Measurements from ENCODE around the gene TNFRSF14.

TNFRSF14 gene

GRCh38 chr1:2594641-2595131, 38.5 kb downstream of the TNFRSF14 start:
- no peaks in the 10 kb centered on the region for H3K4me1 ChIP-seq (ENCODE audit: control insufficient read depth, low read length)
- H3K9me3 ChIP-seq (ENCODE audit: control insufficient read depth, insufficient read depth, low read length) = no peaks in the 10 kb centered on the region
- no peaks in the 10 kb centered on the region for H3K27me3 ChIP-seq (ENCODE audit: control insufficient read depth, low read length)

GRCh38 chr1:2595261-2595811, 39.2 kb downstream of the TNFRSF14 start:
- TF ChIP-seq CTCF (IDR thresholded peaks at IDR 0.05; ENCODE audit: low read depth, low read length, poor library complexity, severe bottlenecking) (no peak), EZH2phosphoT487 (IDR thresholded peaks at IDR 0.05; ENCODE audit: borderline replicate concordance, low read length) (no peak)
- H3K79me2 ChIP-seq (ENCODE audit: control insufficient read depth, low read length) = no peaks in the 10 kb centered on the region
- H3K4me3 ChIP-seq (ENCODE audit: low read length) = no peak overlapping the region
- no peaks in the 10 kb centered on the region for H4K20me1 ChIP-seq (ENCODE audit: control insufficient read depth, insufficient read depth, low read depth, low read length)
- H3F3A ChIP-seq (ENCODE audit: control insufficient read depth, insufficient read depth) = no peaks in the 10 kb centered on the region
- H3K4me1 ChIP-seq (ENCODE audit: control insufficient read depth, low read length) = no peaks in the 10 kb centered on the region
- H3K9me2 ChIP-seq (replicated peaks; ENCODE audit: control insufficient read depth, low read length) = no peaks in the 10 kb centered on the region
- no peaks in the 10 kb centered on the region for H3K9me3 ChIP-seq (ENCODE audit: control insufficient read depth, insufficient read depth, low read length)
- no peak overlapping the region for H3K4me2 ChIP-seq (ENCODE audit: low read length)
- H3K27ac ChIP-seq (ENCODE audit: low read depth, low read length) = no peak overlapping the region
- no peaks in the 10 kb centered on the region for H3K36me3 ChIP-seq (ENCODE audit: control insufficient read depth, low read length)
- H3K27me3 ChIP-seq (ENCODE audit: control insufficient read depth, low read length) = no peaks in the 10 kb centered on the region

More at GRCh38 chr1:2594641-2595131, 38.5 kb downstream of the TNFRSF14 start:
- Histone ChIP-seq H4K20me1 (ENCODE audit: control insufficient read depth, insufficient read depth, low read depth, low read length) (no peaks in the 10 kb centered on the region), H3K4me3 (ENCODE audit: low read length) (no peak overlapping the region), H3K9me2 (replicated peaks; ENCODE audit: control insufficient read depth, low read length) (no peaks in the 10 kb centered on the region), H3K27ac (ENCODE audit: low read depth, low read length) (no peak overlapping the region), H3K36me3 (ENCODE audit: control insufficient read depth, low read length) (no peaks in the 10 kb centered on the region), H3K4me2 (ENCODE audit: low read length) (no peak overlapping the region), H3F3A (ENCODE audit: control insufficient read depth, insufficient read depth) (no peaks in the 10 kb centered on the region), H3K79me2 (ENCODE audit: control insufficient read depth, low read length) (no peaks in the 10 kb centered on the region)
- TF ChIP-seq EZH2phosphoT487 (IDR thresholded peaks at IDR 0.05; ENCODE audit: borderline replicate concordance, low read length) = no peak
- TF ChIP-seq CTCF (IDR thresholded peaks at IDR 0.05; ENCODE audit: low read depth, low read length, poor library complexity, severe bottlenecking) = no peak

- Histone ChIP-seq H3K27ac (ENCODE audit: low read depth, low read length) (no peak overlapping the region), H3K27me3 (ENCODE audit: control insufficient read depth, low read length) (no peaks in the 10 kb centered on the region), H4K20me1 (ENCODE audit: control insufficient read depth, insufficient read depth, low read depth, low read length) (no peaks in the 10 kb centered on the region), H3K4me1 (ENCODE audit: control insufficient read depth, low read length) (no peaks in the 10 kb centered on the region), H3K79me2 (ENCODE audit: control insufficient read depth, low read length) (no peaks in the 10 kb centered on the region), H3K9me2 (replicated peaks; ENCODE audit: control insufficient read depth, low read length) (no peaks in the 10 kb centered on the region), H3K4me3 (ENCODE audit: low read length) (no peak overlapping the region), H3F3A (ENCODE audit: control insufficient read depth, insufficient read depth) (no peaks in the 10 kb centered on the region), H3K9me3 (ENCODE audit: control insufficient read depth, insufficient read depth, low read length) (no peaks in the 10 kb centered on the region), H3K4me2 (ENCODE audit: low read length) (no peak overlapping the region), H3K36me3 (ENCODE audit: control insufficient read depth, low read length) (no peaks in the 10 kb centered on the region)
- TF ChIP-seq CTCF (IDR thresholded peaks at IDR 0.05; ENCODE audit: low read depth, low read length, poor library complexity, severe bottlenecking) = no peak
- no peak for TF ChIP-seq EZH2phosphoT487 (IDR thresholded peaks at IDR 0.05; ENCODE audit: borderline replicate concordance, low read length)
Observed at GRCh38 chr1:2595812-2596529, 39.8 kb downstream of the TNFRSF14 start.

Data from DOHH2 (cell line).